K562 (cell line): Measurements from ENCODE around the gene TNRC6B. TPM values are rescaled to one million over a fixed set of nuclear protein-coding genes. Genes with fewer than 3 reads are reported as not detected.

Experiments used
- BCOR ChIP-seq: fragments of 450-650 bp; IDR thresholded peaks from 2 replicates; pipeline ENCODE4 v1.6.1; 2016
- BDP1 ChIP-seq: IDR thresholded peaks from 3 replicates; pipeline ENCODE4 v1.6.1; 2011; ENCODE audit not compliant: insufficient read length, insufficient read depth
- DPF2 ChIP-seq: fragments of 450-650 bp; IDR thresholded peaks from 2 replicates; pipeline ENCODE4 v1.6.1; 2016
- E2F5 ChIP-seq: sonication (generic); formaldehyde crosslinking; IDR thresholded peaks from 2 replicates; pipeline ENCODE4 v1.8.0; 2022; ENCODE audit warnings: mild to moderate bottlenecking, missing genetic modification reagents
- EGR1 ChIP-seq: fragments of 450-650 bp; conservative IDR thresholded peaks from 2 replicates; pipeline ENCODE4 v1.6.1; 2017; ENCODE audit warnings: mild to moderate bottlenecking
- ELK3 ChIP-seq: fragments of 450-650 bp; formaldehyde crosslinking; IDR thresholded peaks from 2 replicates; pipeline ENCODE4 v1.4.0; 2020; ENCODE audit warnings: mild to moderate bottlenecking
- FUS ChIP-seq: fragments of 200-400 bp; formaldehyde crosslinking; optimal IDR thresholded peaks from 2 replicates; pipeline ENCODE3; 2017; ENCODE audit warnings: low read depth, low read length
- HDAC1 ChIP-seq, 2 experiments: fragments of 450-650 bp; IDR thresholded peaks; 2 replicates each; pipeline ENCODE4 v1.6.1; 2016 to 2017; ENCODE audit warnings: inconsistent platforms in 1 of 2, mild to moderate bottlenecking in 1 of 2, moderate library complexity in 1 of 2
- HDAC2 ChIP-seq: fragments of 450-650 bp; IDR thresholded peaks from 2 replicates; pipeline ENCODE4 v1.6.1; 2016; ENCODE audit warnings: mild to moderate bottlenecking
- ILK ChIP-seq: fragments of 450-650 bp; IDR thresholded peaks from 2 replicates; pipeline ENCODE4 v1.6.1; 2016; ENCODE audit warnings: missing genetic modification characterization, low read depth, mild to moderate bottlenecking, missing compliant biosample characterization, moderate library complexity, borderline replicate concordance
- KDM1A ChIP-seq, 2 experiments: fragments of 450-650 bp; IDR thresholded peaks; 2 replicates each; pipeline ENCODE4 v1.6.1; 2016; ENCODE audit warnings: mild to moderate bottlenecking in 2 of 2
- KDM2B ChIP-seq: fragments of 250-450 bp; sonication (Bioruptor Pico); IDR thresholded peaks from 2 replicates; pipeline ENCODE4 v1.8.0; 2021; ENCODE audit warnings: mild to moderate bottlenecking, moderate library complexity
- LARP7 ChIP-seq: fragments of 450-650 bp; IDR thresholded peaks from 2 replicates; pipeline ENCODE4 v1.6.1; 2016
- MIER1 ChIP-seq: fragments of 450-650 bp; IDR thresholded peaks from 2 replicates; pipeline ENCODE4 v1.6.1; 2016; ENCODE audit warnings: antibody characterized with exemption, mild to moderate bottlenecking, low read depth
- OTX1 ChIP-seq: fragments of 450-650 bp; formaldehyde crosslinking; IDR thresholded peaks from 2 replicates; pipeline ENCODE4 v1.4.0; 2022; ENCODE audit warnings: mild to moderate bottlenecking
- PCBP2 ChIP-seq: fragments of 200-400 bp; formaldehyde crosslinking; IDR thresholded peaks from 2 replicates; pipeline ENCODE4 v1.6.1; 2018; ENCODE audit warnings: low read length, low read depth, mild to moderate bottlenecking, moderate library complexity; ENCODE audit not compliant: poor library complexity, severe bottlenecking
- RUNX1 ChIP-seq: sonication (generic); IDR thresholded peaks from 2 replicates; pipeline ENCODE4 v1.6.1; 2016; ENCODE audit warnings: antibody characterized with exemption, low read depth
- SMAD4 ChIP-seq: fragments of 250-450 bp; sonication (Bioruptor Pico); conservative IDR thresholded peaks from 2 replicates; pipeline ENCODE4 v1.8.0; 2021; ENCODE audit warnings: inconsistent platforms, mild to moderate bottlenecking, moderate library complexity
- SMARCE1 ChIP-seq: fragments of 450-650 bp; IDR thresholded peaks from 2 replicates; pipeline ENCODE4 v1.7.1; 2016; ENCODE audit warnings: mild to moderate bottlenecking
- TEAD1 ChIP-seq, 2 experiments: fragments of 450-650 bp in 1 of 2; sonication (generic) in 1 of 2; formaldehyde crosslinking; IDR thresholded peaks; 2 replicates each; pipeline versions ENCODE4 v1.4.0 to v1.8.0; 2020 to 2022; ENCODE audit warnings: mild to moderate bottlenecking in 2 of 2, missing genetic modification reagents in 1 of 2
- ZBTB43 ChIP-seq: sonication (generic); formaldehyde crosslinking; IDR thresholded peaks from 2 replicates; pipeline ENCODE4 v1.8.0; 2023; ENCODE audit warnings: mild to moderate bottlenecking, missing genetic modification reagents
- ZC3H4 ChIP-seq: sonication (generic); formaldehyde crosslinking; IDR thresholded peaks from 2 replicates; pipeline ENCODE4 v1.9.0; 2021; ENCODE audit warnings: missing genetic modification reagents, borderline replicate concordance
- ZNF121 ChIP-seq: sonication (generic); formaldehyde crosslinking; conservative IDR thresholded peaks from 2 replicates; pipeline ENCODE4 v1.8.0; 2022; ENCODE audit warnings: missing genetic modification reagents
- ZNF175 ChIP-seq: fragments of 200-800 bp; sonication (Bioruptor generic); IDR thresholded peaks from 2 replicates; pipeline ENCODE4 v1.6.1; 2016; ENCODE audit warnings: low read depth, mild to moderate bottlenecking, missing genetic modification characterization, missing compliant biosample characterization
- ZNF444 ChIP-seq: fragments of 250-450 bp; sonication (Bioruptor Pico); IDR thresholded peaks from 2 replicates; pipeline ENCODE4 v1.4.0; 2020; ENCODE audit warnings: mild to moderate bottlenecking, moderate library complexity
- polyA plus RNA-seq, 8 experiments: library from polyadenylated mRNA; depleted of rRNA in 4 of 8; stranded (reverse) in 5 of 8; unstranded in 3 of 8; fragments of >200 nt; fragmentation: Nextera tagmentation in 2 of 8; fragmentation: Illumina TruSeq in 1 of 8; extraction: Ambion mirVana in 2 of 8; extraction: Trizol in 1 of 8; gene quantifications; 2 replicates each; pipeline versions ENCODE4 v1.2.1 to v1.2.3, GENCODE V29; 2011 to 2014; ENCODE audit warnings: inconsistent platforms in 1 of 8, missing spikeins in 1 of 8
- total RNA-seq, 7 experiments: library from RNA; depleted of rRNA in 6 of 7; stranded (reverse); fragments of >200 nt in 6 of 7; fragmentation: Illumina TruSeq in 2 of 7; extraction: Trizol in 2 of 7; gene quantifications; 2 replicates each; pipeline versions ENCODE4 v1.2.1 to v1.2.3, GENCODE V29; 2011 to 2021; ENCODE audit warnings: low replicate concordance in 1 of 7
- TF ChIP-seq, protein P1 (sequence below): fragments of 250-450 bp; sonication (Bioruptor Pico); IDR thresholded peaks from 2 replicates; pipeline ENCODE4 v1.8.0; 2022; ENCODE audit warnings: inconsistent platforms

Gene TNRC6B
- total and polyA plus RNA-seq, 9 of the 15 experiments (the other 6 are each of a cell fraction or from before 2014, with no cell fraction given): 0.96 to 18.8 (median 10.8) TPM

GRCh38 chr22:40328546-40329456, 151.1 kb downstream of the TNRC6B start (continued):
- peak in 1 of 2 experiments; percentile 56; a peak in 1 of 4 replicates for TF ChIP-seq HDAC1 (IDR thresholded peaks at IDR 0.05)
- no peak for TF ChIP-seq ZNF121 (CRISPR knock-in tag)
- peak in 1 of 2 experiments; percentile 62; a peak in 1 of 4 replicates for TF ChIP-seq TEAD1 (CRISPR knock-in tag; IDR thresholded peaks at IDR 0.05)
- TF ChIP-seq SMARCE1: peak; percentile 92
- TF ChIP-seq BDP1: no peak
- no peak for TF ChIP-seq LARP7
- peak; percentile 75; the same call in 1 of the 2 replicates for TF ChIP-seq RUNX1
- TF ChIP-seq, protein P1, sequence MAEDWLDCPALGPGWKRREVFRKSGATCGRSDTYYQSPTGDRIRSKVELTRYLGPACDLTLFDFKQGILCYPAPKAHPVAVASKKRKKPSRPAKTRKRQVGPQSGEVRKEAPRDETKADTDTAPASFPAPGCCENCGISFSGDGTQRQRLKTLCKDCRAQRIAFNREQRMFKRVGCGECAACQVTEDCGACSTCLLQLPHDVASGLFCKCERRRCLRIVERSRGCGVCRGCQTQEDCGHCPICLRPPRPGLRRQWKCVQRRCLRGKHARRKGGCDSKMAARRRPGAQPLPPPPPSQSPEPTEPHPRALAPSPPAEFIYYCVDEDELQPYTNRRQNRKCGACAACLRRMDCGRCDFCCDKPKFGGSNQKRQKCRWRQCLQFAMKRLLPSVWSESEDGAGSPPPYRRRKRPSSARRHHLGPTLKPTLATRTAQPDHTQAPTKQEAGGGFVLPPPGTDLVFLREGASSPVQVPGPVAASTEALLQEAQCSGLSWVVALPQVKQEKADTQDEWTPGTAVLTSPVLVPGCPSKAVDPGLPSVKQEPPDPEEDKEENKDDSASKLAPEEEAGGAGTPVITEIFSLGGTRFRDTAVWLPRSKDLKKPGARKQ (CRISPR knock-in tag): no peak
- no peak for TF ChIP-seq PCBP2
- TF ChIP-seq ZNF175: no peak; the same call in 1 of the 2 replicates
- no peak for TF ChIP-seq OTX1 (CRISPR knock-in tag)
- TF ChIP-seq ILK (tag): no peak
- TF ChIP-seq BCOR: peak; percentile 77
- no peak for TF ChIP-seq FUS
- peak; percentile 80 to 88 for TF ChIP-seq KDM1A (IDR thresholded peaks at IDR 0.05)
- TF ChIP-seq DPF2: peak; percentile 92
- TF ChIP-seq E2F5 (CRISPR knock-in tag): no peak
- peak; percentile 63; the same call in 1 of the 2 replicates for TF ChIP-seq HDAC2
- no peak for TF ChIP-seq ZBTB43 (CRISPR knock-in tag)
- TF ChIP-seq ZNF444: no peak
- TF ChIP-seq SMAD4 (CRISPR knock-in tag): peak; percentile 85
- no peak for TF ChIP-seq ELK3 (CRISPR knock-in tag)
- no peak for TF ChIP-seq KDM2B (CRISPR knock-in tag)
- no peak for TF ChIP-seq EGR1
- no peak for TF ChIP-seq MIER1
- TF ChIP-seq ZC3H4 (CRISPR knock-in tag): no peak
